Prostate gland (tissue), 2 donors: ENCODE data around the gene CFAP97D2. TPM values are rescaled to one million over a fixed set of nuclear protein-coding genes. Genes with fewer than 3 reads are reported as not detected.

Source experiments
- DNase-seq: peaks from one replicate; pipeline ENCODE4 v3.0.0-alpha.2; 2019; ENCODE audit warnings: low spot score
- H3K27ac ChIP-seq, 2 donors: fragments of 200-600 bp; sonication (generic); 2 replicates each; pipeline ENCODE4 v1.5.1; 2017 to 2019
- H3K27me3 ChIP-seq: fragments of 200-600 bp; sonication (generic); replicated peaks from 2 replicates; pipeline ENCODE4 v1.5.1; 2019; ENCODE audit not compliant: insufficient read depth
- H3K36me3 ChIP-seq, 2 donors: fragments of 200-600 bp; sonication (generic); 1 replicate in 1 of 2; 2 replicates in 1 of 2; pipeline versions ENCODE4 v1.5.1 to v1.8.1; 2017 to 2019
- H3K4me1 ChIP-seq: fragments of 200-600 bp; sonication (generic); replicated peaks from 2 replicates; pipeline ENCODE4 v1.5.1; 2019
- H3K4me3 ChIP-seq, 2 donors: fragments of 200-600 bp; sonication (generic); 2 replicates each; pipeline ENCODE4 v1.5.1; 2017 to 2019
- H3K9me3 ChIP-seq: fragments of 200-600 bp; sonication (generic); 2 replicates; pipeline ENCODE4 v1.5.1; 2017
- POLR2A ChIP-seq: fragments of 450-650 bp; IDR thresholded peaks from one replicate; pipeline ENCODE4 v1.6.1; 2016; ENCODE audit warnings: antibody characterized with exemption, mild to moderate bottlenecking
- POLR2AphosphoS5 ChIP-seq: sonication (generic); formaldehyde crosslinking; IDR thresholded peaks from one replicate; pipeline ENCODE4 v1.6.1; 2017; ENCODE audit warnings: antibody characterized with exemption
- WGBS: methylation state at CpG from one replicate; pipeline ENCODE4 v1.1.5; 2018; 5-methylcytosine and 5-hydroxymethylcytosine counted together
- intact Hi-C: fragments of 100-400 bp; cut with DNase I; formaldehyde crosslinking; loops from one replicate; pipeline ENCODE4 v1.14.2; 2022
- total RNA-seq, 2 donors: library from RNA; depleted of rRNA; stranded (reverse); fragments of >200 nt; gene quantifications; one replicate each; pipeline ENCODE4 v1.1.0, GENCODE V29; 2016
- TF ChIP-seq, protein P1 (sequence below), 4 experiments: fragments of 200-600 bp in 2 of 4; fragments of 450-650 bp in 2 of 4; sonication (generic) in 2 of 4; IDR thresholded peaks; 1 replicate in 3 of 4; 2 replicates in 1 of 4; pipeline ENCODE4 v1.5.1; 2016 to 2019; ENCODE audit warnings: antibody characterized with exemption in 4 of 4, mild to moderate bottlenecking in 2 of 4, moderate library complexity in 2 of 4

Gene CFAP97D2
- total RNA-seq, 2 donors from 2014 or later: 0.62 TPM; not detected in 1

DNA sequence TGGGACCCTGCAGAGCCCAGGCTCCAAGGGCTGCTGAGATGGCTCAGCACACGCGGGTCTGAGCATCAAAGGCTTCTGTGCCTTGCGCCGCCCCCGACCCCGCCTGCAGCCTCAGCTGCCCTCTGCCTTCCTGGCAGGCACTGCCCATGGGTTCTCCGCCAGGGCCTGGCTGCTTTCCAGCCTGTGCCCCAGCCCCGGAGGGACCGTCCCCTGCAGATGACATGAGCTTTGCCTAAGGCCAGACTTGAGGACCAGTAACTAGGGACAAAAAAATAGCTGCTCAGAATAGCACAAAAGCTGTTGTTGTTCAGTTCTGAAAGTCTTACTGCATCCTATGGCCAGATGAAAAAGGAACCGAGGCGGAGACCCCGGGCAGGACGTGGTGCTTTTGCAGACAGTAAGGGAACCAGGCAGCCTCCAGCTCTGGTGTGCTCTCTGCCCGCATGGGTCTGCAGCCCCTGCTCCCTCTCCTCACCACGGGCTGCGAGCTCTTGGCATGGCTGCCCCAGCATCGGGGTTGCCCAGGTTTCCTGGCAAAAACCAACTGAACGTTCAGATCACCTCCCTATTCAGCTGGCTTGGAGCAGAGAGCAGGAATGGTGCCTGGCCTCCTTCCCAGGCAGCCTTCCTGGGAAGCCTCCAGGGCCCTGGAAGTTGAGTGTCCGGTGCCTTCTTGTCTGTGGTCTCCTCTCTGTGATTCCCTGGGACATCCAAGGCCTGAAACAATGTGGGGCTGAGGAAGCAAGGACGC lies 12.5 kb upstream of the CFAP97D2 start:
- TF ChIP-seq, protein P1, sequence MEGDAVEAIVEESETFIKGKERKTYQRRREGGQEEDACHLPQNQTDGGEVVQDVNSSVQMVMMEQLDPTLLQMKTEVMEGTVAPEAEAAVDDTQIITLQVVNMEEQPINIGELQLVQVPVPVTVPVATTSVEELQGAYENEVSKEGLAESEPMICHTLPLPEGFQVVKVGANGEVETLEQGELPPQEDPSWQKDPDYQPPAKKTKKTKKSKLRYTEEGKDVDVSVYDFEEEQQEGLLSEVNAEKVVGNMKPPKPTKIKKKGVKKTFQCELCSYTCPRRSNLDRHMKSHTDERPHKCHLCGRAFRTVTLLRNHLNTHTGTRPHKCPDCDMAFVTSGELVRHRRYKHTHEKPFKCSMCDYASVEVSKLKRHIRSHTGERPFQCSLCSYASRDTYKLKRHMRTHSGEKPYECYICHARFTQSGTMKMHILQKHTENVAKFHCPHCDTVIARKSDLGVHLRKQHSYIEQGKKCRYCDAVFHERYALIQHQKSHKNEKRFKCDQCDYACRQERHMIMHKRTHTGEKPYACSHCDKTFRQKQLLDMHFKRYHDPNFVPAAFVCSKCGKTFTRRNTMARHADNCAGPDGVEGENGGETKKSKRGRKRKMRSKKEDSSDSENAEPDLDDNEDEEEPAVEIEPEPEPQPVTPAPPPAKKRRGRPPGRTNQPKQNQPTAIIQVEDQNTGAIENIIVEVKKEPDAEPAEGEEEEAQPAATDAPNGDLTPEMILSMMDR (IDR thresholded peaks at IDR 0.05): no peak
- TF ChIP-seq POLR2A: no peak
- TF ChIP-seq POLR2AphosphoS5: no peak
- Histone ChIP-seq H3K27me3 (no peaks in the 10 kb centered on the region), H3K27ac (no peak overlapping the region), H3K9me3 (no peaks in the 10 kb centered on the region), H3K36me3 (no peaks in the 10 kb centered on the region), H3K4me1 (no peaks in the 10 kb centered on the region), H3K4me3 (no peak overlapping the region)
- intact Hi-C loops: no loop called here
- WGBS: 25% methylated on average over 11 of the region's 20 CpGs
- no peak for DNase-seq

GRCh38 chr13:114167426-114167825 lies 11.6 kb upstream of the CFAP97D2 start:
- Histone ChIP-seq H3K36me3 (no peaks in the 10 kb centered on the region), H3K4me1 (no peaks in the 10 kb centered on the region), H3K27me3 (no peaks in the 10 kb centered on the region), H3K9me3 (no peaks in the 10 kb centered on the region), H3K27ac (no peak overlapping the region), H3K4me3 (no peak overlapping the region)
- DNase-seq: no peak
- intact Hi-C loops: no loop called here
- TF ChIP-seq POLR2A: no peak
- TF ChIP-seq POLR2AphosphoS5: no peak
- TF ChIP-seq, protein P1 (IDR thresholded peaks at IDR 0.05): no peak
- whole genome bisulfite sequencing: 70% methylated on average over 5 of the region's 5 CpGs

DNA sequence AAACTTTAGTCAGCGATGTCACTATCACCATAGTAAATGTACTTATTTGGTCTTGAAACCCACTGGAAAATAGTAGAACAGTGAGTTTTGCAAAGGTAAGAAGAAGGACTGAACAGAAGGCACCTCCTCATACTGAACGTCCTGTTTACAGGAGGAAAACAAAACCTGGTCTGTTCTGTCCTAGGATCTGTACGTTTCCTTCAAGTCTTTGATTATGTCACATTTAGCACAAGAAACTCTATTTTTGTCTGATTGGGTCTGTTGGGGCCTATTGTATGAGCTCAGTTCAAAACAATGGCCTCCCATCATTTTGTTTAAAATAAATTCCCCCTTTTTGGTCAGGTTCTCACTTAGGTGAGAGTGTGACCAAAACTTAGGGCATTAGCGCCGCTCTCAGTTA lies 11.2 kb upstream of the CFAP97D2 start:
- H3K9me3 ChIP-seq: no peaks in the 10 kb centered on the region
- 93% methylated on average over 5 of the region's 5 CpGs for WGBS

GRCh38 chr13:114173272-114173671 lies 5.8 kb upstream of the CFAP97D2 start:
- DNase-seq: no peak
- Histone ChIP-seq H3K4me3 (no peak overlapping the region), H3K36me3 (no peaks in the 10 kb centered on the region), H3K27ac (no peak overlapping the region), H3K27me3 (no peaks in the 10 kb centered on the region), H3K4me1 (no peaks in the 10 kb centered on the region), H3K9me3 (no peaks in the 10 kb centered on the region)
- TF ChIP-seq POLR2AphosphoS5: no peak
- TF ChIP-seq POLR2A: no peak
- TF ChIP-seq, protein P1 (IDR thresholded peaks at IDR 0.05): no peak
- 92% methylated on average over 3 of the region's 3 CpGs for WGBS
- intact Hi-C loops: no loop called here

More for the DNA sequence above, 11.2 kb upstream of the CFAP97D2 start:
- Histone ChIP-seq H3K4me3 (no peak overlapping the region), H3K27me3 (no peaks in the 10 kb centered on the region), H3K4me1 (no peaks in the 10 kb centered on the region), H3K27ac (no peak overlapping the region), H3K36me3 (no peaks in the 10 kb centered on the region)
- intact Hi-C loops: no loop called here
- no peak for DNase-seq
- TF ChIP-seq, protein P1 (IDR thresholded peaks at IDR 0.05): no peak
- TF ChIP-seq POLR2AphosphoS5: no peak
- TF ChIP-seq POLR2A: no peak

DNA sequence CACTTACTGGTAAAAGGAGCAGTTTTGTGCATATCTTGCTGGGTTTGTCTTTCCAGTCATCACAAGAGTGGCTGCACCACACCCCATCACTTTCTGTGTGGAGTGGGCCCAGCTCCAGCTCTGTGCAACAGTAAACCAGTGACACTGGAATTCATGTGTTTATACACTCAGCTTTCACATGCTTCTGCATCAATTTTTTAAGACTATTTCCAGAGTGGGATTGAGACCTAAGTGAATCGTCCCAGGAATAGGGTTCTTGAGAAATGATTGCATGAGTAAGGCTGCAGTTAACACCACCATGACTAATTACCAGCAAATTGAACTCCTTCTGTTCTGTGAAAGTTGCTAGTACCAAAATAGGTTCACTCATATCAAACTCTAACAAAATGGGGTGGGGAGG lies 5.3 kb upstream of the CFAP97D2 start:
- no peaks in the 10 kb centered on the region for H3K4me1 ChIP-seq
- H3K27me3 ChIP-seq: no peaks in the 10 kb centered on the region
- intact Hi-C loops: no loop called here
- H3K36me3 ChIP-seq: no peaks in the 10 kb centered on the region
- H3K4me3 ChIP-seq: no peak overlapping the region
- 89% methylated on average over 1 of the region's 1 CpG for WGBS
- DNase-seq: no peak
- H3K9me3 ChIP-seq: no peaks in the 10 kb centered on the region
- TF ChIP-seq POLR2A: no peak
- TF ChIP-seq, protein P1 (IDR thresholded peaks at IDR 0.05): no peak
- no peak overlapping the region for H3K27ac ChIP-seq
